Measurements from ENCODE around the gene PCDHGA9. TPM values are rescaled to one million over a fixed set of nuclear protein-coding genes. Genes with fewer than 3 reads are reported as not detected.
"Not testable (repeated sequence)": the region's sequence is repeated elsewhere in the genome, so short reads cannot be mapped to it uniquely, and the experiment has no call there.

Gene PCDHGA9
- total RNA-seq, 2 donors from 2014 or later, result 12.0 to 18.6 TPM

- H3K4me3 ChIP-seq, result no peak overlapping the region
- no peak overlapping the region for H3K27ac ChIP-seq
- no peaks in the 10 kb centered on the region for H3K4me1 ChIP-seq (ENCODE audit: control insufficient read depth in 1 of 2, low read depth in 2 of 2)
- DNase-seq (ENCODE audit: low spot score) (no peak), ATAC-seq (ENCODE audit: insufficient number of reproducible peaks, low FRiP score, low read depth) (no peak)
- no peaks in the 10 kb centered on the region for H3K27me3 ChIP-seq (replicated peaks; ENCODE audit: insufficient read depth)
- H3K36me3 ChIP-seq, result peaks cover 5% of the 10 kb centered on the region
- peaks cover 95% of the 10 kb centered on the region for H3K9me3 ChIP-seq
- no peak for TF ChIP-seq CTCF (IDR thresholded peaks at IDR 0.05)
Measured at GRCh38 chr5:141388661-141389060, 13.9 kb upstream of the PCDHGA9 start.

GRCh38 chr5:141389153-141390042 is 13.2 kb upstream of the PCDHGA9 start:
- H3K9me3 ChIP-seq, result peaks cover 95% of the 10 kb centered on the region
- TF ChIP-seq CTCF (IDR thresholded peaks at IDR 0.05), result no peak
- peak overlapping the region; percentile 12 for H3K4me3 ChIP-seq
- no peak overlapping the region for H3K27ac ChIP-seq
- H3K36me3 ChIP-seq, result peaks cover 5% of the 10 kb centered on the region
- ATAC-seq (ENCODE audit: insufficient number of reproducible peaks, low FRiP score, low read depth), result no peak
- no peak for DNase-seq (ENCODE audit: low spot score)
- no peaks in the 10 kb centered on the region for H3K27me3 ChIP-seq (replicated peaks; ENCODE audit: insufficient read depth)
- H3K4me1 ChIP-seq (ENCODE audit: control insufficient read depth in 1 of 2, low read depth in 2 of 2), result no peaks in the 10 kb centered on the region

GRCh38 chr5:141392429-141393198 is 10.0 kb upstream of the PCDHGA9 start, which contains the start of gene PCDHGA8:
Gene PCDHGA8, plus strand, starts transcription at chr5:141392633. Its CDS starts 181 bp downstream, at chr5:141392814.
- no peak for ATAC-seq (ENCODE audit: insufficient number of reproducible peaks, low FRiP score, low read depth)
- Histone ChIP-seq H3K9me3 (peaks cover 91% of the 10 kb centered on the region), H3K27ac (no peak within 1 kb of the TSS), H3K4me3 (peak within 1 kb of the TSS; percentile 32), H3K27me3 (replicated peaks; ENCODE audit: insufficient read depth) (no peaks in the 10 kb centered on the region), H3K36me3 (peaks cover 5% of the 10 kb centered on the region), H3K4me1 (ENCODE audit: control insufficient read depth in 1 of 2, low read depth in 2 of 2) (no peaks in the 10 kb centered on the region)
- TF ChIP-seq CTCF (IDR thresholded peaks at IDR 0.05), result no peak
- DNase-seq (ENCODE audit: low spot score), result no peak

GRCh38 chr5:141393267-141393666 is 9.3 kb upstream of the PCDHGA9 start:
- H3K27me3 ChIP-seq (replicated peaks; ENCODE audit: insufficient read depth), result no peaks in the 10 kb centered on the region
- ATAC-seq (ENCODE audit: insufficient number of reproducible peaks, low FRiP score, low read depth) (no peak), DNase-seq (ENCODE audit: low spot score) (no peak)
- H3K4me1 ChIP-seq (ENCODE audit: control insufficient read depth in 1 of 2, low read depth in 2 of 2), result no peaks in the 10 kb centered on the region
- H3K36me3 ChIP-seq, result peaks cover 5% of the 10 kb centered on the region
- no peak overlapping the region for H3K27ac ChIP-seq
- peaks cover 93% of the 10 kb centered on the region for H3K9me3 ChIP-seq
- no peak for TF ChIP-seq CTCF (IDR thresholded peaks at IDR 0.05)
- peak overlapping the region; percentile 23 for H3K4me3 ChIP-seq

- not testable (repeated sequence) for H3K27ac ChIP-seq; H3K4me3 ChIP-seq; H3K4me1 ChIP-seq (ENCODE audit: control insufficient read depth in 1 of 2, low read depth in 2 of 2); H3K36me3 ChIP-seq; DNase-seq (ENCODE audit: low spot score); ATAC-seq (ENCODE audit: insufficient number of reproducible peaks, low FRiP score, low read depth); H3K27me3 ChIP-seq (replicated peaks; ENCODE audit: insufficient read depth)
- H3K9me3 ChIP-seq, result peaks cover 92% of the 10 kb centered on the region
Measured at GRCh38 chr5:141394401-141395187, 8.0 kb upstream of the PCDHGA9 start.

Data from thoracic aorta (tissue), 2 donors.